CD4-positive, alpha-beta T cell (primary cell): ENCODE results near the gene TREH. TPM values are rescaled to one million over a fixed set of nuclear protein-coding genes. Genes with fewer than 3 reads are reported as not detected.
A peak's percentile ranks its signal among the peaks of the same experiment; 100 is the strongest.

ENCODE experiments used
- ATAC-seq: fragments of 200-7000 bp; cut with Tn5 transposase; one replicate; pipeline ENCODE4 v1.10.0; 2022; ENCODE audit warnings: mild to moderate bottlenecking; ENCODE audit not compliant: poor library complexity
- CTCF ChIA-PET: fragments of 350-600 bp; sonication (Branson Sonifier 250); formaldehyde crosslinking; loops from one replicate; lab custom pipeline; 2021; ENCODE audit warnings: antibody characterized with exemption, inconsistent platforms; lab: Charles Lee
- POLR2A ChIA-PET: fragments of 350-600 bp; sonication (Branson Sonifier 250); formaldehyde crosslinking; loops from one replicate; lab custom pipeline; 2021; ENCODE audit warnings: antibody characterized with exemption, inconsistent platforms; lab: Charles Lee
- DNase-seq, 14 experiments: peaks; one replicate each; pipeline ENCODE4 v3.0.0-alpha.2; 2013 to 2020; ENCODE audit warnings: mixed read lengths in 2 of 14
- H3K27ac ChIP-seq, 2 donors: one replicate each; pipeline versions ENCODE4 v1.5.1 to v1.7.0; 2013; ENCODE audit warnings: low read length in 2 of 2, low read depth in 1 of 2, mild to moderate bottlenecking in 1 of 2
- H3K27me3 ChIP-seq, 2 experiments: 1 replicate in 1 of 2; 2 replicates in 1 of 2; pipeline versions ENCODE4 v1.6.1 to v1.7.0; 2013; ENCODE audit warnings: low read length in 2 of 2, control low read depth in 1 of 2, mild to moderate bottlenecking in 1 of 2, moderate library complexity in 1 of 2; ENCODE audit not compliant: insufficient read depth in 2 of 2, control insufficient read depth in 1 of 2
- H3K36me3 ChIP-seq: one replicate; pipeline ENCODE4 v1.6.1; 2013; ENCODE audit warnings: low read length, control low read depth; ENCODE audit not compliant: insufficient read depth
- H3K4me1 ChIP-seq: one replicate; pipeline ENCODE4 v1.6.1; 2013; ENCODE audit warnings: low read length, control low read depth; ENCODE audit not compliant: insufficient read depth
- H3K4me3 ChIP-seq: one replicate; pipeline ENCODE4 v1.5.1; 2013; ENCODE audit warnings: mild to moderate bottlenecking, low read length, moderate library complexity
- H3K9me3 ChIP-seq, 2 experiments: 1 replicate in 1 of 2; 2 replicates in 1 of 2; pipeline versions ENCODE4 v1.6.1 to v1.7.0; 2013; ENCODE audit warnings: low read length in 2 of 2, mild to moderate bottlenecking in 2 of 2, control low read depth in 1 of 2, moderate library complexity in 1 of 2; ENCODE audit not compliant: control insufficient read depth in 1 of 2, insufficient read depth in 1 of 2
- H3K27ac Mint-ChIP-seq: one replicate; pipeline ENCODE4 v1.8.0; 2020; ENCODE audit warnings: mixed read lengths
- H3K27me3 Mint-ChIP-seq: one replicate; pipeline ENCODE4 v1.8.0; 2021; ENCODE audit warnings: mixed read lengths
- H3K36me3 Mint-ChIP-seq: one replicate; pipeline ENCODE4 v1.8.0; 2021; ENCODE audit warnings: low read depth, mixed read lengths
- H3K4me1 Mint-ChIP-seq: one replicate; pipeline ENCODE4 v1.8.0; 2021; ENCODE audit warnings: low read depth, mixed read lengths
- H3K4me3 Mint-ChIP-seq: one replicate; pipeline ENCODE4 v1.8.0; 2020; ENCODE audit warnings: mild to moderate bottlenecking, mixed read lengths
- H3K9me3 Mint-ChIP-seq: one replicate; pipeline ENCODE4 v1.8.0; 2020; ENCODE audit warnings: mixed read lengths
- CTCF ChIP-seq: fragments of 200-600 bp; IDR thresholded peaks from one replicate; pipeline ENCODE4 v1.8.0; 2022; ENCODE audit warnings: antibody characterized with exemption, mild to moderate bottlenecking
- intact Hi-C, 2 experiments: fragments of 100-400 bp; cut with DNase I in 1 of 2; cut with micrococcal nuclease in 1 of 2; formaldehyde crosslinking; loops; one replicate each; pipeline versions ENCODE4 v1.15.1 to v1.9.0; 2023 to 2025; cut with DNase I, micrococcal nuclease
- total RNA-seq, 174 experiments: library from RNA in 2 of 174; stranded (reverse) in 2 of 174; gene quantifications; one replicate each; pipeline ENCODE4 v1.2.3 and lab custom pipeline; 2021 to 2026

TREH gene
- total RNA-seq, 2 experiments from 2014 or later: not detected

DNA sequence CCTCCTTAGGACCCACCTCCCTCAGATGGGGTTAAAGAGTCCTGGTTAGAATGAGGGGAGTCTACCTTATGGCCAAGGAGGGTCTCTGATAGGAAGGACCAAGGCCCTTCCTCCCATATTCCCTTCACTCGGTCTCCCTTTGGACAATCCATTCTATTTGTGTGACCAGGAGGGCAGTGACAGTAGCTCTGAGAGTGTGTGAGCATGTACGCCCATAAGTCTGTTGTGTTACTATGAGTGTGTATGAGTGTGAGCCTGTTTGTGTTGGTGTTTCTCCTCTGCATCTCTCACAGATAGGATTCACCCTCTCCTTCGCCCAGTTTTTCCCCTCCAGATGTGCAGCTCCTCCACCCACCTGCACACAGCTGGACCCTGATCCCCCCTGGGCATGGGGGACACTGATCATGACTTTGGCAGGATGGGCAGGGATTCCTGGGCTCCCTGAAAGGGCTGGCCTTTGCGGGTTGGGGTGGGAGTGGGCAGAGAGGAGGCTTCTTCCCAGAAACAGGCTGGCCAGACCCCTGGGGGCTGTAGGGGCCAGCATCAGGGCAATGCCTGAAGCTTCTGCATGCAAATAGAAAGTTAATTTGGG is 57.6 kb downstream of the TREH start:
- peak overlapping the region; percentile 54 for H3K4me3 Mint-ChIP-seq
- ChIA-PET POLR2A (interaction anchor here (0.6 kb wide), 1 partner anchor 38 kb away, joined by 3 read pairs; no protein-coding TSS in a partner anchor), CTCF (no interaction called here)
- H3K27ac Mint-ChIP-seq: no peak overlapping the region
- Histone ChIP-seq H3K36me3 (no peaks in the 10 kb centered on the region), H3K27me3 (peaks cover 9 to 10% of the 10 kb centered on the region in 2 experiments), H3K27ac (no peak overlapping the region), H3K9me3 (no peaks in the 10 kb centered on the region), H3K4me3 (no peak overlapping the region), H3K4me1 (peaks cover 13% of the 10 kb centered on the region)
- intact Hi-C loops: no loop called here
- H3K9me3 Mint-ChIP-seq: no peaks in the 10 kb centered on the region
- no peaks in the 10 kb centered on the region for H3K36me3 Mint-ChIP-seq
- peaks cover 5% of the 10 kb centered on the region for H3K4me1 Mint-ChIP-seq
- H3K27me3 Mint-ChIP-seq: peaks cover 20% of the 10 kb centered on the region
- no peak for TF ChIP-seq CTCF
- ATAC-seq: no peak
- DNase-seq: no peak

GRCh38 chr11:118621071-118621783 is 58.2 kb downstream of the TREH start:
- POLR2A ChIA-PET: no interaction called here
- no peak for TF ChIP-seq CTCF

DNA sequence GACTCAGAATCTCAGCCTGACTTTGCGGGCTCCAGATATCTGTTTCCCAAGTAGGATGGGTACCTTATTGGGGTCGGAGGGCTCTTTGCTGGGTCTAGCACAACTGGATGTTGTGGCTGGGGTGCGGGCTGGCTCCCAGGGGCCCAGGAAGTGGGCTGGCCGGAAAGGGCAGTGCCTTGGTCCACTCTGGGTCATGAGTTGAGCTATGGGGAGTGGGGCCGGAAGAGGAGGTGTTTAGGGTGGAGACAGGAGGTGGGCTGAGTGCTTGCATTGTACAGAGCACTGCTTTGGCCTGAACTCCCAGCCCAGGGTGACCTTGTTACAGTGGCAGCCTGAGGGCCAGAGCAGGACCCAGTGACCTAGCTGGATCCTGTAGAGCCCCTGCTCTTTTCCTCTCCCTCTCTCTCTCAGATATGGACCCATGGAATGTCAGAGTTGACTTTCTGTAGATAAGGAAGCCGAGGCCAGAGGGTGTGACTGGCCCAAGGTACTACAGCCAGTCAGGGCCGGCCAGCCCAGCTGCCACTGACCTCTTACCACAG is 58.9 kb downstream of the TREH start:
- Histone ChIP-seq H3K36me3 (no peaks in the 10 kb centered on the region), H3K27ac (no peak overlapping the region), H3K27me3 (peaks cover 9 to 10% of the 10 kb centered on the region in 2 experiments), H3K4me1 (peaks cover 13% of the 10 kb centered on the region), H3K9me3 (no peaks in the 10 kb centered on the region), H3K4me3 (no peak overlapping the region)
- no peak overlapping the region for H3K4me3 Mint-ChIP-seq
- H3K4me1 Mint-ChIP-seq: peaks cover 5% of the 10 kb centered on the region
- DNase-seq (no peak), ATAC-seq (no peak)
- H3K36me3 Mint-ChIP-seq: no peaks in the 10 kb centered on the region
- H3K27me3 Mint-ChIP-seq: peaks cover 20% of the 10 kb centered on the region
- ChIA-PET CTCF (no interaction called here), POLR2A (no interaction called here)
- H3K27ac Mint-ChIP-seq: no peak overlapping the region
- no peaks in the 10 kb centered on the region for H3K9me3 Mint-ChIP-seq
- TF ChIP-seq CTCF: no peak
- intact Hi-C loops: no loop called here

More at GRCh38 chr11:118621071-118621783, 58.2 kb downstream of the TREH start:
- no peak overlapping the region for H3K27ac ChIP-seq
- no peak overlapping the region for H3K4me3 ChIP-seq
- Mint-ChIP-seq H3K4me3 (peak overlapping the region; percentile 54), H3K36me3 (no peaks in the 10 kb centered on the region), H3K9me3 (no peaks in the 10 kb centered on the region), H3K27ac (no peak overlapping the region), H3K4me1 (peaks cover 5% of the 10 kb centered on the region), H3K27me3 (peaks cover 20% of the 10 kb centered on the region)
- no peaks in the 10 kb centered on the region for H3K36me3 ChIP-seq
- CTCF ChIA-PET: interaction anchor here (0.6 kb wide), 1 partner anchor 18 kb away, joined by 3 read pairs; no protein-coding TSS in a partner anchor
- peaks cover 13% of the 10 kb centered on the region for H3K4me1 ChIP-seq
- ATAC-seq: peak; percentile 64
- H3K27me3 ChIP-seq: peaks cover 9 to 10% of the 10 kb centered on the region in 2 experiments
- H3K9me3 ChIP-seq: no peaks in the 10 kb centered on the region
- peak in 6 of 14 experiments; percentile 9 to 29 (median 17) for DNase-seq
- intact Hi-C loops: no loop called here
